Activated CD8-positive, alpha-beta memory T cell treated with anti-CD3 and anti-CD28 coated beads, Interleukin-2, amount 10 ng/mL, durations not matched to agents 7 days and 5 days (primary cell): Measurements from ENCODE around the gene WWOX. TPM values are rescaled to one million over a fixed set of nuclear protein-coding genes. Genes with fewer than 3 reads are reported as not detected.

Source experiments
- ATAC-seq: fragments of 150-1000 bp; cut with Tn5 transposase; one replicate; pipeline ENCODE4 v1.10.0; 2021; ENCODE audit warnings: moderate library complexity
- CTCF ChIA-PET: fragments of 350-600 bp; sonication (Branson Sonifier 250); formaldehyde crosslinking; loops from one replicate; lab custom pipeline; 2021; ENCODE audit warnings: antibody characterized with exemption; lab: Charles Lee
- DNase-seq: peaks from one replicate; pipeline ENCODE4 v3.0.0-alpha.2; 2020
- H3K27ac Mint-ChIP-seq: one replicate; pipeline ENCODE4 v1.8.0; 2021; ENCODE audit warnings: mild to moderate bottlenecking, mixed read lengths
- H3K27me3 Mint-ChIP-seq: one replicate; pipeline ENCODE4 v1.8.0; 2021; ENCODE audit warnings: mixed read lengths
- H3K36me3 Mint-ChIP-seq: one replicate; pipeline ENCODE4 v1.8.0; 2021; ENCODE audit warnings: mild to moderate bottlenecking, mixed read lengths
- H3K4me1 Mint-ChIP-seq: one replicate; pipeline ENCODE4 v1.8.0; 2021; ENCODE audit warnings: mixed read lengths
- H3K4me3 Mint-ChIP-seq: one replicate; pipeline ENCODE4 v1.8.0; 2021; ENCODE audit warnings: mild to moderate bottlenecking, moderate library complexity, mixed read lengths
- H3K9me3 Mint-ChIP-seq: one replicate; pipeline ENCODE4 v1.8.0; 2022; ENCODE audit warnings: low read depth, mixed read lengths
- total RNA-seq, 2 experiments: library from RNA; stranded (reverse); gene quantifications; one replicate each; pipeline ENCODE4 v1.2.3, GENCODE V29; 2021

The WWOX gene
- total RNA-seq, 2 experiments from 2014 or later: 25.2 to 38.8 TPM

- Mint-ChIP-seq H3K9me3 (no peaks in the 10 kb centered on the region), H3K4me3 (no peak overlapping the region), H3K36me3 (no peaks in the 10 kb centered on the region), H3K4me1 (no peaks in the 10 kb centered on the region), H3K27me3 (peaks cover 10% of the 10 kb centered on the region), H3K27ac (no peak overlapping the region)
- ATAC-seq: no peak
- CTCF ChIA-PET: interaction anchor here (0.9 to 1.6 kb wide), 2 partner anchors 10 to 17 kb away, joined by 3 to 4 read pairs; no protein-coding TSS in a partner anchor
- no peak for DNase-seq
Observed at GRCh38 chr16:78760611-78761010, 661.2 kb downstream of the WWOX start.

- Mint-ChIP-seq H3K27ac (no peak overlapping the region), H3K4me3 (no peak overlapping the region), H3K4me1 (no peaks in the 10 kb centered on the region), H3K36me3 (no peaks in the 10 kb centered on the region), H3K27me3 (peaks cover 7% of the 10 kb centered on the region), H3K9me3 (no peaks in the 10 kb centered on the region)
- CTCF ChIA-PET: interaction anchor here (1.1 to 1.6 kb wide), 2 partner anchors 9 to 16 kb away, joined by 4 to 7 read pairs; no protein-coding TSS in a partner anchor
- ATAC-seq: no peak
- peak; percentile 72 for DNase-seq
Observed at GRCh38 chr16:78761427-78761826, 662.0 kb downstream of the WWOX start.

DNA sequence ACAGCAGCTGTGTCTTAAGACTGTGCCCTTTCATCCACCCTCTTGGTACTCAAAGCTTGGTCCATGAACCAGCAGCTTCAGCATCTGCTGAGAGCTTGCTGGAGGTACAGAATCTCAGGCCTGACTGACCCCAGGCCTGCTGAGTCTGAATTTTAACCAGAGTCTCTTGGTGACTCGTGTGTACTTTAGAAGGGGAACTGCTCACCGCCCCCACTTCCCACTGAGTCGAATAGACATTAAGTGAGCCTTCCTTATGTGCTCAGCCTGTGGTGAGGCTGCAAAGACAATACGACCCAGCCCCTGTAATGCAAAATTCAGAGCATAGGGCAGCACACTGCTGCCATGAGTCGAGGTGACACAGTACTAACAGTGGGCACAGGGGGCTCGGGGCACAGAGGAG, 662.8 kb downstream of the WWOX start:
- Mint-ChIP-seq H3K4me1 (no peaks in the 10 kb centered on the region), H3K4me3 (no peak overlapping the region), H3K36me3 (no peaks in the 10 kb centered on the region), H3K27ac (no peak overlapping the region), H3K27me3 (peaks cover 7% of the 10 kb centered on the region), H3K9me3 (no peaks in the 10 kb centered on the region)
- DNase-seq: no peak
- ATAC-seq: peak; percentile 39
- CTCF ChIA-PET: interaction anchor here (1.1 kb wide), 1 partner anchor 8 kb away, joined by 7 read pairs; no protein-coding TSS in a partner anchor

- CTCF ChIA-PET: no interaction called here
- Mint-ChIP-seq H3K4me3 (no peak overlapping the region), H3K9me3 (no peaks in the 10 kb centered on the region), H3K27me3 (peaks cover 4% of the 10 kb centered on the region), H3K4me1 (peaks cover 14% of the 10 kb centered on the region), H3K27ac (no peak overlapping the region), H3K36me3 (peaks cover 1% of the 10 kb centered on the region)
- DNase-seq: no peak
- no peak for ATAC-seq
Observed at GRCh38 chr16:78763821-78764440, 664.5 kb downstream of the WWOX start.

GRCh38 chr16:78764478-78764877, 665.0 kb downstream of the WWOX start:
- ATAC-seq: no peak
- Mint-ChIP-seq H3K36me3 (peaks cover 1% of the 10 kb centered on the region), H3K27me3 (peaks cover 4% of the 10 kb centered on the region), H3K4me3 (no peak overlapping the region), H3K9me3 (no peaks in the 10 kb centered on the region), H3K27ac (no peak overlapping the region), H3K4me1 (peaks cover 18% of the 10 kb centered on the region)
- DNase-seq: no peak
- CTCF ChIA-PET: no interaction called here

DNA sequence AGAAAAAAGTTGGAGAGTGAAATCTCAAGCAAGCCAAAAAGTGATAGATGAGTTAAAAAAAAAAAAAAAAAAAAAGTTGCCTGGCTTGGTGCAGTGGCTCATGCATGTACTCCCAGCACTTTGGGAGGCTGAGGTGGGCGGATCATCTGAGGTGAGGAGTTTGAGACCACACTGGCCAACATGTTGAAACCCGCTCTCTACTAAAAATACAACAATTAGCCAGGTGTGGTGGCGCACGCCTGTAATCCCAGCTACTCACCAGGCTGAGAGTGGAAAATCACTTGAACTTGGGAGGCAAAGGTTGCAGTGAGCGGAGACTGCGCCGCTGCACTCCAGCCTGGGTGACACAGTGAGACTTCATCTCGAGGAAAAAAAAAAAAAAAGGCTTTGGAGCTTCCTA, 668.8 kb downstream of the WWOX start:
- CTCF ChIA-PET: interaction anchor here (0.9 to 3.8 kb wide), 3 partner anchors 18 to 264 kb away, joined by 3 to 33 read pairs (median 4); no protein-coding TSS in a partner anchor
- Mint-ChIP-seq H3K27me3 (peaks cover 4% of the 10 kb centered on the region), H3K27ac (peak overlapping the region; percentile 85), H3K4me1 (peaks cover 30% of the 10 kb centered on the region), H3K9me3 (peaks cover 2% of the 10 kb centered on the region), H3K36me3 (peaks cover 8% of the 10 kb centered on the region), H3K4me3 (peak overlapping the region; percentile 51)
- DNase-seq (no peak), ATAC-seq (no peak)

- DNase-seq: peak; percentile 83
- peaks cover 4% of the 10 kb centered on the region for H3K27me3 Mint-ChIP-seq
- H3K9me3 Mint-ChIP-seq: peaks cover 2% of the 10 kb centered on the region
- H3K36me3 Mint-ChIP-seq: peaks cover 12% of the 10 kb centered on the region
- peaks cover 34% of the 10 kb centered on the region for H3K4me1 Mint-ChIP-seq
- peak overlapping the region; percentile 85 for H3K27ac Mint-ChIP-seq
- peak; percentile 83 for ATAC-seq
- CTCF ChIA-PET: interaction anchor here (0.9 to 3.8 kb wide), 4 partner anchors 19 to 833 kb away, joined by 3 to 33 read pairs (median 4); no protein-coding TSS in a partner anchor
- H3K4me3 Mint-ChIP-seq: peak overlapping the region; percentile 51
Observed at GRCh38 chr16:78768718-78769117, 669.3 kb downstream of the WWOX start.

DNA sequence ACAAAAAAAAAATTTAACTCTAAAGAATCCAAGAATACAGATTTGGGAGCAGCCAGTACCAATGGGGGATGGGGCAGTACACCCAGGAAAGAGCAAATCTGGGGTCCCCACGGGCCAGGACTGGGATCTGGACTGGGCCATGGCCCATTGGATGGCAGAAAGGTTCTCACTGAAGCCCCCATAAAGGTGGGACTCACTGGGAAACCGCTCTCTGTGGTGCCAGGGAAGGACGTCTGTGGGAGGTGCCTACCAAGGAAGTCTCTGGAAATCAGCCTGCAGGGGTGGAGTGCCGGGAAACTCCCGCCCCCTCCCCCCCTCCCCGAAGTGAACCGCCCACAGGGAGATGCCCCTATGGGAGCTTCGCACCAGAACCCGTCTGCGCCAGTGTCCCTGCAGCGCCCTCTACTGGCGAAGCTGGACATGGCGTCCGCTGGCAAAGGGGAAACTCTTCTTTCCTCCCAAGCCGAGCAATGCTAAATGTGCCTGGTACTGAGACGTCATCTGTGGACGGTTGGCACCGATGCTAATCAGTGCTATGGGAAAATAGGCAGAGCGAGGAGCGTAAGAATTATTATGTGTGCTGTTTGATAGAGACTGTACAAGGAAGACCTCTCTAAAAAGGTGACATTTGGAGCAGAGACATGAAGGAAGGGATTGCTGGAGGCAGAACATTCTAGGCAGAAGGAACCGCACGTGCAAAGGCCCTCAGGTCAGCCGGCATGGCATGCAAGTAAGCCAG, 671.1 kb downstream of the WWOX start:
- ATAC-seq (peak; percentile 56), DNase-seq (peak; percentile 86)
- Mint-ChIP-seq H3K27ac (peak overlapping the region; percentile 23), H3K9me3 (peaks cover 2% of the 10 kb centered on the region), H3K36me3 (peaks cover 15% of the 10 kb centered on the region), H3K4me3 (no peak overlapping the region), H3K4me1 (peaks cover 52% of the 10 kb centered on the region), H3K27me3 (no peaks in the 10 kb centered on the region)
- CTCF ChIA-PET: interaction anchor here (0.6 to 3.8 kb wide), 18 partner anchors 9 to 831 kb away, joined by 3 to 33 read pairs (median 6); no protein-coding TSS in a partner anchor

DNA sequence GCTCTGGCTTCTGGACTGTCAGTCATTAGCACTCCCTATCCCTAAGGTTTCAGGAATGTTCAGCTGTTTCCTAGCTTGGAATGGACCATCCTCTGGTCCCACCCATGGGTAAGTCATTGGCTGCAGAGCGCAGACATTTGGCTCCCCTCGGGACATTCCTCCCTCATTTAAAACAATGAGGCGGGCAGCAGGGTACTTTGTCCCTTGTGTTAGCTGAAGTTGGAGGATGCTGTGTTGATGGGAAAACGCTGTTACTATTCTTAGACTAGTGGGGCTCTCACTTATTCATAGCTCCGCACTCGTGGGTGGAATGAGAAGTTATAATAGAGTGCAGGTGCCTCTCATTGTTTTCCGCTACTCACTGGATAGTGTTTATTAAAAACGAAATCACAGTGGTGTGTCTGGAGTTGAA, 673.8 kb downstream of the WWOX start:
- peaks cover 70% of the 10 kb centered on the region for H3K4me1 Mint-ChIP-seq
- DNase-seq (no peak), ATAC-seq (no peak)
- H3K36me3 Mint-ChIP-seq: peaks cover 22% of the 10 kb centered on the region
- H3K27me3 Mint-ChIP-seq: no peaks in the 10 kb centered on the region
- peak overlapping the region; percentile 14 for H3K27ac Mint-ChIP-seq
- H3K9me3 Mint-ChIP-seq: peaks cover 4% of the 10 kb centered on the region
- H3K4me3 Mint-ChIP-seq: no peak overlapping the region
- CTCF ChIA-PET: no interaction called here

DNA sequence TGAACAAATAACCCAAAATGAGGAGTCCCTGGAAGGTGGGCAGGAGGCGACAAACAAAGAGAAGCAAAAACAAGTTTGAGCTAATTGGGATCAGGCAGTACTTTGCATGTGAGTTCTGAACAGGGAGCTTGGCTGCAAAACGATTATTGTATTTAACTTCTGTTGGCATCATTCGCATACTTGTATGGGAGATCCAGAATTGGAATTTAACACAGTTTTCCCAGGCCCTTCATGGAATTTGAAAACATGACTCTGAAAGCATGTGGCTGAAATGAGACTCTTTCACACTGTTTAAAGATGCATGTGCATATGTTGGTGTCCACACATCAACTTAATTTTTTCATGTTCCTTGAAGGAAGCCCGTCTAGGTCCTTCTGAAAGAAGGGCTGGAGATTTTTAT, 674.3 kb downstream of the WWOX start:
- H3K4me3 Mint-ChIP-seq: no peak overlapping the region
- ATAC-seq (no peak), DNase-seq (no peak)
- peak overlapping the region; percentile 24 for H3K27ac Mint-ChIP-seq
- H3K9me3 Mint-ChIP-seq: peaks cover 4% of the 10 kb centered on the region
- CTCF ChIA-PET: no interaction called here
- peaks cover 22% of the 10 kb centered on the region for H3K36me3 Mint-ChIP-seq
- H3K27me3 Mint-ChIP-seq: no peaks in the 10 kb centered on the region
- peaks cover 71% of the 10 kb centered on the region for H3K4me1 Mint-ChIP-seq

DNA sequence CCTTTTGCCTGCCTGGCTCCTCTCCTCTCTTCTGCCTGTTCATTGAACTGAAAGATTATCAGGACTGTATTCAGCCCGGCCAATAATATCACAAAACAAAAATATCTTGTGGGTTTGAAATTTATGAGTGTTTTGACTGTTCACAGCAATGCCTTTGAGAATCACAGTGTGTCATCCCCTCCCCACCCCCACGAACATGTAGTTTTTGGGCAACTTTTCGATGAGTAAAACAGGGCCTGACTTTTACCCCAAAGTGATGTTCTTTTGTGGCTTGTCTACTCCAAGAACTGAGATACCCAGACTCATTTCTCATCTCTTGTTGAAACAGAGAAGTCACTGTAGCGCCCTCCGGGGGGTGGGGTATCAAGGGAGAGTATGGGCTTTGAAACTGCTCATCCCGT, 675.7 kb downstream of the WWOX start:
- H3K27ac Mint-ChIP-seq: peak overlapping the region; percentile 62
- H3K36me3 Mint-ChIP-seq: peaks cover 22% of the 10 kb centered on the region
- no peak overlapping the region for H3K4me3 Mint-ChIP-seq
- peaks cover 77% of the 10 kb centered on the region for H3K4me1 Mint-ChIP-seq
- H3K9me3 Mint-ChIP-seq: peaks cover 4% of the 10 kb centered on the region
- H3K27me3 Mint-ChIP-seq: no peaks in the 10 kb centered on the region
- CTCF ChIA-PET: no interaction called here
- DNase-seq (peak; percentile 80), ATAC-seq (peak; percentile 37)

GRCh38 chr16:78778101-78779004, 678.9 kb downstream of the WWOX start:
- peak overlapping the region; percentile 89 for H3K27ac Mint-ChIP-seq
- peak; percentile 90 for DNase-seq

More at GRCh38 chr16:78778101-78779004, 678.9 kb downstream of the WWOX start:
- peak; percentile 84 for ATAC-seq
- no peaks in the 10 kb centered on the region for H3K27me3 Mint-ChIP-seq
- peaks cover 20% of the 10 kb centered on the region for H3K36me3 Mint-ChIP-seq
- peaks cover 2% of the 10 kb centered on the region for H3K9me3 Mint-ChIP-seq
- peaks cover 84% of the 10 kb centered on the region for H3K4me1 Mint-ChIP-seq
- peak overlapping the region; percentile 40 for H3K4me3 Mint-ChIP-seq
- CTCF ChIA-PET: interaction anchor here (0.9 to 4.1 kb wide), 11 partner anchors 11 to 823 kb away, joined by 3 to 12 read pairs (median 3); no protein-coding TSS in a partner anchor
